Activated CD4-positive, alpha-beta T cell treated with anti-CD3 and anti-CD28 coated beads, Interleukin-2, amount 50 U/mL, for 24 hours (primary cell): ENCODE measurements around the gene SLC5A1.
"Not testable (repeated sequence)": the region's sequence is repeated elsewhere in the genome, so short reads cannot be mapped to it uniquely, and the experiment has no call there.

Source experiments
- DNase-seq, 2 donors: peaks; one replicate each; pipeline ENCODE4 v3.0.0-alpha.2; 2020; ENCODE audit warnings: low read depth in 1 of 2, low spot score in 1 of 2

Gene SLC5A1

GRCh38 chr22:32142600-32142999, 99.5 kb downstream of the SLC5A1 start:
- DNase-seq, result no peak

- DNase-seq, result no peak
Observed at GRCh38 chr22:32144496-32145274, 101.6 kb downstream of the SLC5A1 start.

- not testable (repeated sequence) for DNase-seq
Observed at GRCh38 chr22:32147128-32147527, 104.1 kb downstream of the SLC5A1 start.

GRCh38 chr22:32148372-32148771, 105.3 kb downstream of the SLC5A1 start:
- not testable (repeated sequence) for DNase-seq

GRCh38 chr22:32150647-32151046, 107.6 kb downstream of the SLC5A1 start:
- DNase-seq, result not testable (repeated sequence)

GRCh38 chr22:32151641-32152040, 108.6 kb downstream of the SLC5A1 start:
- DNase-seq, result not testable (repeated sequence)

GRCh38 chr22:32154727-32155126, 111.7 kb downstream of the SLC5A1 start:
- not testable (repeated sequence) for DNase-seq

- not testable (repeated sequence) for DNase-seq
Observed at GRCh38 chr22:32157632-32158031, 114.6 kb downstream of the SLC5A1 start.

GRCh38 chr22:32158712-32159533, 115.9 kb downstream of the SLC5A1 start, which contains the start of gene C22orf42:
Gene C22orf42 (minus strand): TSS chr22:32159303. CDS start chr22:32159215, 88 bp downstream.
- DNase-seq, result no peak

GRCh38 chr22:32160411-32160810, 117.3 kb downstream of the SLC5A1 start:
- not testable (repeated sequence) for DNase-seq
